Left lung (tissue), 10 donors: ENCODE data around the gene GARNL3. TPM values are rescaled to one million over a fixed set of nuclear protein-coding genes. Genes with fewer than 3 reads are reported as not detected.
A peak's percentile ranks its signal among the peaks of the same experiment; 100 is the strongest.

Source experiments
- ATAC-seq: fragments of 200-7000 bp; cut with Tn5 transposase; one replicate; pipeline ENCODE4 v1.9.1; 2020; ENCODE audit warnings: moderate library complexity
- DNase-seq, 4 donors: peaks; one replicate each; pipeline ENCODE4 v3.0.0-alpha.2; 2013 to 2020
- H3K27ac ChIP-seq, 2 donors: fragments of 200-600 bp; sonication (generic) in 1 of 2; one replicate each; pipeline versions ENCODE4 v1.5.0 to v1.8.0; 2020 to 2021
- H3K27me3 ChIP-seq, 2 donors: fragments of 200-600 bp; sonication (generic) in 1 of 2; one replicate each; pipeline versions ENCODE4 v1.5.0 to v1.8.0; 2020 to 2021
- H3K36me3 ChIP-seq, 2 donors: fragments of 200-600 bp; sonication (generic) in 1 of 2; one replicate each; pipeline versions ENCODE4 v1.5.0 to v1.8.0; 2020 to 2021
- H3K4me1 ChIP-seq, 2 donors: fragments of 200-600 bp; one replicate each; pipeline ENCODE4 v1.8.0; 2021
- H3K4me3 ChIP-seq, 2 donors: fragments of 200-600 bp; sonication (generic) in 1 of 2; one replicate each; pipeline versions ENCODE4 v1.5.0 to v1.8.0; 2020 to 2021; ENCODE audit warnings: mild to moderate bottlenecking in 1 of 2
- H3K9me3 ChIP-seq, 2 donors: fragments of 200-600 bp; sonication (generic) in 1 of 2; one replicate each; pipeline versions ENCODE4 v1.5.0 to v1.8.0; 2020 to 2021
- CTCF ChIP-seq, 2 donors: fragments of 200-600 bp; sonication (generic) in 1 of 2; IDR thresholded peaks; one replicate each; pipeline versions ENCODE4 v1.5.0 to v1.8.0; 2021; ENCODE audit warnings: antibody characterized with exemption in 2 of 2
- intact Hi-C, 2 donors: fragments of 100-400 bp; cut with DNase I; formaldehyde crosslinking; loops; one replicate each; pipeline versions ENCODE4 v1.11.2 to v1.14.2; 2022
- polyA plus RNA-seq, 6 donors: library from polyadenylated mRNA; unstranded; fragments of 120-200 nt; gene quantifications; one replicate each; pipeline ENCODE4 v1.2.1, GENCODE V29; 2013; ENCODE audit not compliant: insufficient read length in 6 of 6
- total RNA-seq, 2 donors: library from RNA; stranded (reverse); fragmentation: NEBNext Ultra II Directional; extraction: Animal tissue kit (Norgen Biotek cat#: 25700); gene quantifications; one replicate each; pipeline ENCODE4 v1.2.1, GENCODE V29; 2021
- donor health status: DM: no; HTN: yes; CAD: no.
- donor health status: DM: no; HTN: no; CAD: no.

GARNL3 gene
- total and polyA plus RNA-seq, 8 donors, result 7.4 to 40.4 (median 37.7) TPM

- no peak for TF ChIP-seq CTCF (IDR thresholded peaks at IDR 0.05)
- Histone ChIP-seq H3K27ac (no peak overlapping the region), H3K4me1 (no peaks in the 10 kb centered on the region), H3K27me3 (no peaks in the 10 kb centered on the region), H3K9me3 (no peaks in the 10 kb centered on the region), H3K36me3 (no peaks in the 10 kb centered on the region), H3K4me3 (no peak overlapping the region)
- intact Hi-C loops, result no loop called here
- DNase-seq (peak in 1 of 4 donors; percentile 19), ATAC-seq (peak; percentile 36)
These were observed 96.3 kb downstream of the GARNL3 start for GRCh38 chr9:127360829-127361228.

- no peak for TF ChIP-seq CTCF (IDR thresholded peaks at IDR 0.05)
- intact Hi-C loops, result no loop called here
These were observed 97.0 kb downstream of the GARNL3 start for GRCh38 chr9:127361561-127361960.

GRCh38 chr9:127362829-127363228, 98.3 kb downstream of the GARNL3 start:
- intact Hi-C loops, result no loop called here
- Histone ChIP-seq H3K36me3 (no peaks in the 10 kb centered on the region), H3K9me3 (no peaks in the 10 kb centered on the region), H3K4me3 (no peak overlapping the region), H3K27me3 (no peaks in the 10 kb centered on the region), H3K4me1 (no peaks in the 10 kb centered on the region), H3K27ac (no peak overlapping the region)
- no peak for TF ChIP-seq CTCF (IDR thresholded peaks at IDR 0.05)
- no peak for ATAC-seq
- DNase-seq, result no peak

More at GRCh38 chr9:127361561-127361960, 97.0 kb downstream of the GARNL3 start:
- H3K36me3 ChIP-seq, result no peaks in the 10 kb centered on the region
- no peaks in the 10 kb centered on the region for H3K27me3 ChIP-seq
- no peak overlapping the region for H3K27ac ChIP-seq
- H3K4me3 ChIP-seq, result no peak overlapping the region
- DNase-seq, result no peak
- no peaks in the 10 kb centered on the region for H3K9me3 ChIP-seq
- no peaks in the 10 kb centered on the region for H3K4me1 ChIP-seq
- no peak for ATAC-seq

GRCh38 chr9:127365461-127365860, 100.9 kb downstream of the GARNL3 start:
- no peak overlapping the region for H3K27ac ChIP-seq
- no peak overlapping the region for H3K4me3 ChIP-seq
- H3K27me3 ChIP-seq, result no peaks in the 10 kb centered on the region
- H3K36me3 ChIP-seq, result no peaks in the 10 kb centered on the region
- DNase-seq, result no peak
- H3K9me3 ChIP-seq, result no peaks in the 10 kb centered on the region
- ATAC-seq, result no peak
- no peak for TF ChIP-seq CTCF (IDR thresholded peaks at IDR 0.05)
- intact Hi-C loops, result no loop called here
- H3K4me1 ChIP-seq, result no peaks in the 10 kb centered on the region

- DNase-seq, result no peak
- H3K27me3 ChIP-seq, result no peaks in the 10 kb centered on the region
- no peaks in the 10 kb centered on the region for H3K36me3 ChIP-seq
- intact Hi-C loops, result no loop called here
- H3K4me3 ChIP-seq, result no peak overlapping the region
- ATAC-seq, result no peak
- H3K27ac ChIP-seq, result no peak overlapping the region
- H3K4me1 ChIP-seq, result no peaks in the 10 kb centered on the region
- H3K9me3 ChIP-seq, result no peaks in the 10 kb centered on the region
- no peak for TF ChIP-seq CTCF (IDR thresholded peaks at IDR 0.05)
These were observed 102.0 kb downstream of the GARNL3 start for GRCh38 chr9:127366594-127366993.
